Anterior cingulate cortex (tissue), 58 donors: ENCODE data around the gene LYPD1.

Source experiments
- DNase-seq, 58 donors: peaks; one replicate each; lab custom pipeline; 2025; lab: John Stamatoyannopoulos, UW

Gene LYPD1

DNA sequence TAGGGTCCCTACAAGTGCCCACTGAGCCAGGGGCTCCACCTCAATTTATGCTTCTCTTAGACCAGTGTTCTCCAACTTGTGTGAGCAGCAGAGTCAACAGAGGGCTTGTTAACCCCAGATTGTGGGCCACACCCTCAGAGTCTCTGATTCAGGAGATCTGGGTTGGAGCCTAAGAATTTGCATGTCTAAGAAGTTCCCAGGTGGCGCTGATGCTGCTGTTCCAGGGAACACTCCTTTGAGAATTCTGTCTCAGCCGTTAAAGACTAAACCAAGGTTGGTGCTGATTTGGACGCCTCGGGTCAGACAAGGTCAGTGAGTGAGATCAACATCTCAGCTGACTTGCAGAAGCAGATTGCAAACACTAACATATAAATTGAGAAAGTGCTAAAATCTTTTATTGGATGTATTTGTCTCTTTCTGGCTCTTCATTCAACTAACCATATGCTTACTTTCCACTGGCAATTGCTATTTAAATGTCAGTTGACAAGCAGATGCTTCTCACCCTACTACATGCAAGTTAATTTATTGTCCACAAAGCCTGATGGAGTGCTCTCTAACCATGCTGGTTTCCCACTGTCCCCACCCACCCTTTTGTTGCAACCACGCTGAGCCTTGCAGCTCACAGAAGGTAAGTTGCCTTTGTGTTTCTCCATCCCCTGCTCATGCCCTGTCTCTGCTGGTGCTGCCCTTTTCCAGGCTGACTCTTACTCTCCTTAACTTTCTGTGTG lies 31.5 kb downstream of the LYPD1 start:
- peak in 3 of 58 donors; percentile 7 to 18 (median 11) for DNase-seq

DNA sequence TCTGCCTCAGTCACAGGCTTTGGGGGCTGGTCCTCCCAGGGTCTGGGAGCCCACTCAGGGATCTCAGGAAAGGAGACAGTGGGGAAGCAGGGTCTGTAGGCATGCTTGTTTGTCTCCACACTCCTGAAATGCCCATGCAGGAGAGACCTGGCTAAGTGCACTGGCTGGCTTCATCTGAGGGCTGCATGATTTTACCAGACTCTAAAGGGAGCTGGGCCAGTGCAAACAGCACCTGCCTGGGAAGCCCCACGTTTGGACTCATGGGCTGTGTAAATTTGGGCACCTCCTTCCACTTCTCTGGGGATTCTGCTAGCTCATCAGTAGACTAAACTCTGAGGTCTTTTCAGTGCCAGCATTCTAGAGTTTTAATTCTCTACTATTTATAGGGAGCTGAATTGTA lies 33.7 kb downstream of the LYPD1 start:
- DNase-seq = no peak

DNA sequence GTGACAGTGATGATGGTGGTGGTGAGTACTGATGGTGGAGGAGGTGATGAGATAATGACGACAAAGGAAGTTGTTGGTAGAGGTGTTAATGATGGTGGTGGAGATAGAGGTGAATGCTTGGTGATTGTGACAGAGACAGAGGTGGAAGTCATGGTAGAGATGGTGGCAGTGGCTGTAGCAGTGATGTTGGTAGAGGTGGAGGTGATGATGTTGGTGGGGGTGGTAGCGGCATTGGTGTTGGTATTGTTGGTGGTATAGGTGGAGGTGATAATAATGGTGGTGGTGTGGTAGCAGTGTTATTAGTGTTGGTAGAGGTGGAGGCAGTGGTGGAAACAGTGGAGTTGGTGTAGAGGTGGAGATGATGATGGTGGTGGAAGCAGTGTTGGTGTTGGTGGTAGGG lies 36.4 kb downstream of the LYPD1 start:
- DNase-seq = no peak

DNA sequence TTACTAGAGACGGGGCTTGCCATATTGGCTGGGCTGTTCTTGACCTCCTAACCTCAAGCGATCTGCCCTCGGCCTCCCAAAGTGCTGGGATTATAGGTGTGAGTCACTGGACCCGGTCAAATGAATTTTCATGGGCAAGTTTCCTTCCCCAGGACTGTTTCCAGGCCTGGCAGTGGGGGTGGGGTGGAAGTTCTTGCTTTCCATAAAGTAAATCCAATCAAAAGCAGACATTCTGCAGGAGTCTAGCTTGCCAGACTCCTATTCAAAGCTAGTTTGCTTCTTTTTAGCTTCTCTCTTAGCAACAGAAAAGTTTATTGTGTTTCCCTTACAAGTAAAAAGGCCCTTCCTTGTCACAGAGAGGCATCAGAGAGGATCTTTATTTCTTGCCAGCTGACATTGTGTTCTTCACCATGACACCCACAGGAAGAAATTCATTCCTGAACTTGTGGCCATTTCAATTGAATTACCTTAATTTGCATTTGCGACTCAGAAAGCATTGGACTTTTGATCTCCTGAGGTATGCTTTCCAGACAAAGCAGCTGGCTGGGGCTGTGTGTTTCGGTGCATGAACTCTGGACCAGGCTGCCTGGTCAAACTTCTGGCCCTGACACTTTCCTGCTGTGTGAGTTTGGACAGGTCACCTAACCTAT lies 37.9 kb downstream of the LYPD1 start:
- DNase-seq = peak in 41 of 58 donors; percentile 5 to 79 (median 32)

DNA sequence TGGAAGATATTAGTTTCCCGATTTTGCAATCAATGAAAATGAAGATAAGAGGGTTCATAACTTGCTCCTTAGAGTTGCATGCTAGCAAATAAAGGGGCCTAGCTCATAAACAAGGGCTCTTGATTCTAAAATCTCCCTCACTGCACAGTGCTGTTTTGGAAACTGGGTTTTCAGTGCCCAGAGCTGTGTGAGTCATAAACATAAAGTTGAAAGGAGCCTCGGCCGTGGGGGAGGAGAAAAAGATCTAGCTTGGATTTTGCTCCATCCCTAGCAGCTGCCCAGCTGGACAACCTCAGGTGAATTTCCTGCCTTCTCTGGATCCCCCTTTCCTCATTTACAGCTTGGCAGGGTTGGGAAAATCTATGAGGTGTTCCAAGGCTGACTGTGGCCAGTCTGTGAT lies 42.5 kb downstream of the LYPD1 start:
- DNase-seq = no peak

DNA sequence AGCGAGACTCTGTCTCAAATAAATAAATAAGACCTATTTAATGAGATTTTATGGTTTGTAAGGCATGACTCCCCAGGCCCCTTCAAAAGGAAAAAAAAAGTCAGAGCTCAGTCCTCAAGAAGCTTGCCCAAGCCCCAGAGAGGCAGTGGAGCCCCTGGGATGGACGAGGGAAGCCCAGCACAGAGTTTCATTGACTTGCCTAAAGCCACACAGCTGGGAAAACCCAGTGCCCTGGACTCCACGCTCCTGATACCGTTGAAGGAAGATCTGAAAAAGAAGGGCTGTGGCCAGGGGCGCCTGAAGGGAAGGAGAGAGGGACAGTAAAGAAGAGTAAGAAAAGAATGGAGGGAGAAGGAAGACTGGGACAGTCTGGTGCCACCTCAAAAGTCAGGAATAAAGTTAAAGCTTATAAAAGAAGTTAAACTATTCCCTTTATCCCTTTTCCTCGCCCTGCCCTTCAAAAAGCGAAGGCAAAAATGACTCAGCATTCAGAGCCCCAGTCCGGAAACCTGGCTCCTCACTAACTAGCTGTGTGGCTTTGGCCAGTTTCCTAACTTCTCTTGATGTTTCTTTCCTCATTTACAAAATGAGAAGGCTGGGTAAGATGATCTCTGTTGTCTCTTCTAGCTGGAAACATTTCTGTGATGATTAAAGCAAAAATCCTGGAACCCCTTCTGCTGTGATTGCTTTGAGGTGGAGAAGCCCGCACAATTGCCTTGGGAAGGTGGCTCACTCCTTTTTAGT lies 46.7 kb downstream of the LYPD1 start:
- no peak for DNase-seq

DNA sequence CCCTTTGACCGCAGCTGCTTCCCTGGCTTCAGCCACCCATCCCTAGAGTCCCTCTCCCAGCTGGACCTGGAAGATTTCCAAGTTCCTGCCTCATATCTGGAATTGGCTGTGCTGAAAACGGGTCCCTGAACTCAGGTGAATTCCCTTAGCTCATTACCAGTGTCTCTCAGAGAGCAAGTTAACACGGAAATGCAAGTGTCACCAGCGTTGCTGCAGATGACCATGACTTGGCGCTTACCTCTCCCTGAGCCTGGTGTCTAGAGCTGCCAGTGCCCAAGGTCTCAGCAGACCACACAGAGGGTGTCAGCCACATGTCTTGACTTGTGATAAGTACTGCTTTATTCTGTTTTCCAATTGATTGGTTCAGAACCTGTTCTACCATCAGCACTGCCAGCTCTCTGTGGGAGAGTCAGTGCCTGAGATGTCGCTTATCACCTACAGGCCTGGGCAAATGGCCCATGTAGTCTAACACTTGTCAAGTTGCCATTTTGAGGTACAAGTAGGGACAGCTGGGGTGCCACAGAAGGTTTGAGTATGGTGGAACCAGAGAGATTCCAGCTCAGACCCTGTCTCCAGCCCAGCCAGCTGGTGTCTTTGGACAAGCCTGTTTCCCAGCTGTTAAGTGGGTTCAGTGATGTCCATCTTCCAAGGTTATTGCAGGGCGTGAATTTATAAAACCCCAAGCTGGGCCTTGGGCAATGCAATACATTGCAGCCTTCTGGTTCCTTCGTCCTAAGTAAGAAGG lies 48.7 kb downstream of the LYPD1 start:
- no peak for DNase-seq

DNA sequence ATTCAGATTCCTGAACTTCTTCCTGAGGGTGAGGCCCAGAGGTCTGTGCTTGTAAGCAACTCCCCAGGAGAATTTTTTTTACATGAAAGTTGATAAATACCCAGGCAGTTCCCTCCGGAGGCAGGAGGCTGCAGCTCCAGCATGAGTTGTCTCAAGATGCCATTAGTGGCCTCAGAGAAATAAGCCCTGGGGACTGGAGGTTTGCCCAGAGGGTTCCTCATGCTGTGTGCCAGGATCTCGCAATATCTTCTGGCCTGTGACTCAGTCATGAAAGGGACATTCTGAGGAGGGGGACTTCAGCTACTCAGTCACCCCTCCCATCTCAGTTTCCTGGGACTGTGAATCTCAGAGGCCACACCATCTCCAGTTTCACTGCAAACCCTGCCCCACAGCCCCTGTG lies 49.9 kb downstream of the LYPD1 start:
- DNase-seq = peak in 2 of 58 donors; percentile 6 to 17

DNA sequence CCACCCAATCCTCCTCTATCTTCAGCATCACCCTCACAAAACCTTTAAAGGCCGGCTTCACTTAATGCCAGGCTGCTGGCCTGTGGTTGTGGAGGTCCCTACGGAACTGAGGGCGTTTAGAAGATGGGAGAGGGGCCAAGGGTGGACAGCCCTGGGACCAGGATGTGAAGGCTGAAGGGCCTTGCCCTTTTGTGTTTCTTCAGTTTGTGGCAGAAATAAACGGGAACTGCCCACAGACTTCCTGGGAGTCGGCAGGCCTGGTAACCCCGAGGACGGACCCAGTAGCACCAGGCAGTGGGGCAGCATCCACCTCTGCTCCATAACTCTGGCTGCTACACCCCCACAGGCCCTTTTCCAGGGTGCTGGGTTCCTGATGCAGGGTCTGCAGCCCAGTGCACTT lies 51.3 kb downstream of the LYPD1 start:
- no peak for DNase-seq

DNA sequence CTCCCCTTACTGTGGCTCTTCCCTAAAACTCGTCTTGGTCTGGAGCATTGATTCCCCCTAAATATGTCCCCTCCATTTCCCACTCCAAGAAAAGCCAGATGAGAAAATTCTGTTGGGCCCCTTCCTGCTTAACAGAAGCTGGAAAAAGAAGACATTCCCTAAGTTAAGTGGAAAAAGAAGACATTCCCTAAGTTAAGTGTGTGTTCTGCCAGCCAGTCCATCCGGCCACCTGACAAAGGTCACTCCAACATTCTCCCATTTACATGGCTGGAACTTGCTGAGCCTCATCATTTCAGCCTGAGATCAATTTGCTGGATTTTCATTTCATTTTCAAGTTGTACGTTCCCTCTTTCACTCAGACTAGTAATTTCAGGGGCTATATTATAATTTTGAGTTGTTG lies 52.0 kb downstream of the LYPD1 start:
- DNase-seq = no peak

DNA sequence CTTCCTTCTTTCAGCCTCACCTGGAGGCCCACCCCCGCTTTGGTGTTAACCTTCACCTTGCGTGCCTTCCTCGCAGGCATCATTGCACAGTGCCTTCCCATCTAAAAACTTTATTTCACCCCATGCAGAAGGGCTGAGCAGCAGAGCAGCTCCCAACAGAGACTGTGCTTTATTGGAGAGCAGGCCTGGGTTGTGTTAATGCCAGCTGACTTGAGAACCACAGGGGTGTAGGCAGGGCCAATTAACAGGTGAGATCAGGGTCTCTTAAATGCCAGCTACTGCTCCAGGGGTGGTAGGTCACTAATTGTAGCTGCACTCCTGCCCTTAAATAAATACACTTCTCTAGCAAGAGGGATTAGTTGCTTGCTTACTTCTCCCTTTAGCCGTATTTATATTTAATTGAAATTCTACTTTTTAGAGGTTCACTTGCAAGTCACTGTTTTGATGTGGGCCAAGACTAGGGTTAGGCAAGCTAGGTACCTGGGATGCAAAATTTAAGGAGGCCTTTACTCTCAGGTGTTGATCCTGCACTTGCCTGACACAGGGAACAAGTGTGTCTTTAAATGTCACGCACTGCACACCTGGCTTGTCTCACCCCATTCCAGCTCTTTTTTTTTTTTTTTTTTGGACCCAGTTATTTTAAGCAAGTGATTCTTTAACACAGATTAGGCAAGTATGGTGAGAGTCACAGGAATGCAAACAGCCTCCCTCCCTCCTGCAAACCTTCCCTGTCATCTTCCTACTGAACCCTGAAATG lies 54.5 kb downstream of the LYPD1 start:
- no peak for DNase-seq

DNA sequence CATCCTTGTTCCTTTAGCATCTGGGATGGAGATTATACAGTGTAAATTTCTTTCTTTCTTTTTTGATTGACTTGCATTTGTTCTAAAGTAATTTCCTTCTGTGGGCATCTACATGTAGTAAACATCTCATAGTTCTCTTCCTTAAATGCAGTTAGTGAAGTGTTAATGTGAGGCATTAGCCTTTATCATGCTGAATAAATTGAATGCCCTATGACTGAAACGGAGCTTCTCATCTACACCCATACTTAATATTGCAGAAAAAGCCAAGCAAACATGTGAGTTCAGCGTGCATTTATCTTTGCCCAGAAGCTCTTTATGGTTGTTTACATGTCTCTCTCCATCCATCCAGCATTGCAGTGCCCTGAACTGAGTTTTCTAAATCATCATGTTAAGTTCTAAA lies 58.3 kb downstream of the LYPD1 start:
- no peak for DNase-seq

DNA sequence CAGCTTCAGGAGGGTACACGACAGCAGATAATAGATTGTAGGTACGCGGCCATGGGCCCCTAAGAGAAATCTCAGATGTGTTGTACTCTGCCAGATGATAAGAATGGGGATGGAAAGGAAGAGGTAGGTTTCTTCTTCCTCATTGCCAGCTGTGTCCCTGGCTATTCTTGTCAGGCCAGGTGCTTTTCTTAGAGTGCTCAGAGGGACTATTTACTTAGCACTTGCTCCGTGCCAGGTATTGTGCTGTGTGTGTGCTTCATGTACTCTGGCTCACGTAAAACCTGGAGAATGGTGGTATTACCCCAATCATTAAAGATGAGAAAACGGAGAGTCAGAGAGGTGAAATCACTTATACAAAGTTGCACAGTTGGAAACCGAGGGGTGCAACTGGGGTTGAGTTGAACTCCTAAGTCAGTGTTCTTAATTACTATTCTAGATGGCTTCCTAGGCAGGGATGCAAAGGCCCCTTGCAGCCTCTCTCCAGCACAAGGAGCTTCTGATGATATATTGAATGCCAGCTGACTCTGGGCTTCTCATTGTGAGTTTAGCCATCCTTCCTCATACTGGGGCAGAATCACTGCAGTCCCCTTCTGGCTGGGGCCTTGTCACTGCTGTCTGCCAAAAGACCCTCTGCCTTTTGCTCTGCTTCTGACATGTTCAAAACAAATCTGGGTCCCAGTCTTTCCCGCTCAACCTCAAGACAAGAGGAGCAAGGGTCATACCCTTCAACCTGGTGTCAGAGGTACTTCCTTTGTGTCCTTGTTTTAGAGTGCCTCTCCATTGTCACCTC lies 60.7 kb downstream of the LYPD1 start:
- no peak for DNase-seq

DNA sequence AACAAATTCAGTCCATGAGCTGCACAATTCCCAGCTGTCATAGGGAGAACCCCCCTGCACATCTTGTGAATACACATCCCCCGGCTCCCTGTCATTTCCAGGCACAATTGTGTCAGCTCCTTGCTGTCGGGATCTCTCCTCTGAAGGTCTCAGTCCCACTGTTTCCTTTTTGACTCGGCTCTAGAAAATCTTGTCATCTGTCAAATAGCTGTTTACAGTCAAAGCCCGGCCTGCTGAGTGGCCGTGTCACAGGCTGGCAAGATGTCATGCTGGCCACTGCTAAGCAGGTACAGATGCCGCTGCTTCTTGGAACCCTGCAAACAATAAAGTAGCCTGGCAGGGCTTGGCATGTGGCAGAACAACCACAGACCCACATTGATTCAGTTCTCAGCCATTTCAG lies 61.7 kb downstream of the LYPD1 start:
- DNase-seq = no peak

DNA sequence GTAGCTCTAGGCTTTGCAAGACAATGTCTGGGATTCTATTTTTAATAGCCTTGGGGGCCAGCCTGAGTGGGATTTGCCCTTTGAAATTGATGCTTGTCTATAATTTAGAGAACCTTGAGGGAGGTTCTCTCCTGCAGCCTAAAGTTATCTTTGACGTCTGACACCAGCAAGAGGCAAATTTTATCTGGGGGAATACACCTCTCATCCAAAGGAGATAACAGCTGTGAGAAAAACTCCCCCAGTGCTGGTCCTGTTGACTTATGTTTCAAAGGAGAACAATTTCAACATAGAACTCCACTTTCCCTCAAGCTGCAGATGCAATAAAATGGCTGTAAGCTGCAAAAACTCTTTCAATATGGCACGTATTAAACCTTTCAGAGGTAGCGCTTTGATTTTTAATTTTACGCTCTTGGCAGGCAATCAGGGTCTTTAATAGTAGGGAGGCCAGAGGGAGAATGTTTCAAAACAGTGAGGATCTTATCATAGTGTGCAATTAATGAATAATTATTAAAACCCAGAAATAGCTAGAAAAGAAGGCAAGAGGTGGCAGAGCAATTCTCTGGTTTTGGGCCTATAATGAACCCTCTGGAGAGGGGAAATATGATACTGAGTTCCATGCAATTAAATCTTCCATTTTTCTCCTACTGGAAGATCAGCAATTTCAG lies 62.4 kb downstream of the LYPD1 start:
- DNase-seq = no peak

DNA sequence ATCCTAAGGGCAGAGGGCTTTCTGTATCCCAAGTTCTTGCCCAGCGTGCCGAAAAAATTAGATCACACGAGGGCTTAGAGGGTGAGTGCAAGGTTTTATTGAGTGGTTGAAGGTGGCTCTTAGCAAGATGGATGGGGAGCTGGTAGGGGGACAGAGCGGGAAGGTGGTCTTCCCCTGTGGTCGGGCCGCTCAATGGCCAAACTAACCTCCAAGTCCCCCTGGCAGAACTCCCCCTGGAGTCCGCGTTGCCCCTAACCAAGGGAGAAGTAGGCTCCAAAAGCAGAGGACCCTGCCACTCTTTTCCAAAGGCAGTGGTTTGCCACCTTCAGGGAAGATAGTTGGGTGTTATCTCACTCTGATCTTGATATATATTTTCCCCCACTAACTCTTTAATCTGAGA lies 63.4 kb downstream of the LYPD1 start:
- no peak for DNase-seq

DNA sequence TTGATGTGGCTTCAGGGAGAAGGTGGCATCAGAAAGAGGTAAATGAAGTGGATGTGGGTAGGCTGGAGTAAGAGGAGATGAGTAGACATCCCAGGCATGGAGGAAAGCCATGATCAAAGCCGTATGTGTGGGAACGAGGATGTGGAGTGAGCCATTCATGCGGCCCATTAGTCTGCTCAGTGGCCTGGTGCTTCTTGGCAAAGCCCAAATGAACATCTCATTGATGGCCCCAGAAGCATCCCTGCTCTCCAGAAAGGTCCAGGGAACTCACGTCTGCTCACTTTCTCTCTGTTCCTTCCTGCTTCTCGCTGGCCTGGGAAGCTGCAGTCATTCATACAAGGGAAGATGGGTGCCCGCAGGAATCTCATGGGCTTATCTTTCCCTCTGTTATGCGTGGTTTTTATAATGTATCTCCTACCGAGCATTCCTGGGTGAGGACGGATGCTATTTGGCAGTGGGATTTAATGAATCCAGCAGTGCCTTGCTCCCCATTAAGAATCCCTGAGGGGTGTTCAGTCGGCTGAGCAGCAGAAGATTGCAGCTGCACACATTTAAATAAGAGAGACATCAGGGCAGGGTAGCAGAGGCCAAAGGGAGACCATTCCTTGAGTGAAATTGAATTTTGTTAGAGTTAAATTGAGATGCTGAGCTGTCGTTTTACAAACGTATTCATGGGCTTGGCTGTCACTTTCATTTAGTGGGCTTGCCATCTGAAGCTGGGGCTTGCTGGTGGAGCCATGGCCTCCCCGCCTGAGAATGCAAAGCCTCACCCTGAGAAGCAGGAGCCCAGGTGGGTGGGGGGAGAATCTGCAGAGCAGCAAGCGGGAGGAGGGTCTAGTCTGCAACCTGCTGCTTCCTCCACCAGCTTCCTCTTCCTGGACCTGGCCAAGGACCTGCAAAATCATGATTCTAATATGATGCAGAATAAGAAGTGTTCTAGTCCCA lies 64.5 kb downstream of the LYPD1 start:
- DNase-seq = no peak

DNA sequence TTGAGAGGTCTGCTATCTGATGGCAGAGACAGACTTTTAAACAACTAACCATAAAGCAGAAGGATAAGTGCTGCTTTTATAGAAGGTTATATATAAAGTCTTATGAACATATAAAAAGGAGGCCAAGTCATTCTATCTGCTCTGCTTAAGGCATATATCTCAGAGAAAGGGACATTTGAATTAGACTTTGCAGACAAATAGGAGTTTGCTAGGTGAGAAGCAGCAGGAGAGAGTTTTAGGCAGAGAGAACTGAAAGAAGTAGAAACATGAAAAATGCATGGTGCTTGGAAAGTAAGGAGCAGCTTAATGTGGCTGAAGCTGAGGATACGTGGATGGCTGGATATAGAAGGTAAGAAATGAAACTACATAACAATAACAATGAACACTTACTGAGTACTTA lies 65.4 kb downstream of the LYPD1 start:
- DNase-seq = no peak
